ENCODE measurements around the gene CDHR3. TPM values are rescaled to one million over a fixed set of nuclear protein-coding genes. Genes with fewer than 3 reads are reported as not detected.

CDHR3 gene
- total and polyA plus RNA-seq, 5 donors from 2014 or later: 5.6 to 38.2 (median 8.5) TPM

DNA sequence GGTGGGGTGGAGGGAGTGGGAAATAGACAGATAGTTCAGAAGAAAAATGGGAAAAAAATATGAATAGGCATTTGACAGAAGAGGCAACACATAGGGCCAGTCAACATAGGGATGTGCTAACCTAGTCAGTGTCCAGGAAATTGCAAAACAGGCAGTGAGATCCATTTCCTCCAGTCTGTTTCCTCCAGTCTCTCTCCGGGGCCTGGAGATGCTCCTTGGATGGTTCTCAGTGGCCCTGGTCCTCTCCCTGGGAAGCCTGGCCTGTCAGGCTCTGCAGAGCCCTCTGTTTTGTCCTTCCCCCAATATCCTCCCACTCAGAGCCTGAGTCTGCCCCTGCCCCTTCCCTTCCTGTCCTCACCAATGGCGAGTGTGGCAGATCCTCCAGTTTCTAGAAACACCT, 96.5 kb downstream of the CDHR3 start:
- Histone ChIP-seq H3K27me3 (ENCODE audit: control insufficient read depth, insufficient read depth, low read length) (no peaks in the 10 kb centered on the region), H3K27ac (ENCODE audit: insufficient read depth, low read length, poor library complexity, severe bottlenecking) (no peak overlapping the region), H3K4me3 (ENCODE audit: low read depth, low read length) (no peak overlapping the region), H3K36me3 (ENCODE audit: control insufficient read depth, insufficient read depth, low read length) (no peaks in the 10 kb centered on the region), H3K9me3 (ENCODE audit: control insufficient read depth in 2 of 2, low read length in 2 of 2) (no peaks in the 10 kb centered on the region), H3K4me1 (ENCODE audit: control insufficient read depth, insufficient read depth, low read length, poor library complexity, severe bottlenecking) (peaks cover 11% of the 10 kb centered on the region)
- Mint-ChIP-seq H3K9me3 (no peaks in the 10 kb centered on the region), H3K27me3 (peaks cover 6% of the 10 kb centered on the region), H3K4me3 (no peak overlapping the region), H3K4me1 (peaks cover 0 to 39% (median 16%) of the 10 kb centered on the region in 4 donors), H3K36me3 (no peaks in the 10 kb centered on the region), H3K27ac (peak overlapping the region in 1 of 3 donors; percentile 56)
- DNase-seq (no peak), ATAC-seq (ENCODE audit: low read depth in 2 of 2) (no peak)

DNA sequence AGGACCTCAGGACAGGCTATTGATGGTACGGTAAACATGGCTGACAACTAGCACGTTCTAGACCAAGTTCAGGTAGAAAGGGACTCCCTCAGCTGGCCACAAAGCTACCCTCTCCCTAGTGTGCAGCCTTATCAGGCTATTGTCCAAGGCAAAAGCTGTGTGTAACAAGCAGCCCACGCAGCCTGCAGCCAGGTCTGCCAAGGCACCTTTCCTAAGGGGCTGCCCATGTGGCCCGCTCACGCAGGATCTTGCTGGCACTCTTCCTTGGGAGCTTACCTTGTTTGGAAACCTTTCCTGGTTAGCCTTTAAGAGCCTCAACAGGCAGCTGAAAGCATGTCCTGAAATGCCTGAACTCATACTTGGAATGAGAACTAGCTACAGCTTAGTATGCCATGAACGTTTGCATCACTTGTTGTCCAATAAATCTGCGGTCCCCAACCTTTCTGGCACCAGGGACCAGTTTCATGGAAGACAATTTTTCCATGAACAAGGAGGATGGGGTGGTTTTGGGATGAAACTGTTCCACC, 97.4 kb downstream of the CDHR3 start:
- no peaks in the 10 kb centered on the region for H3K9me3 Mint-ChIP-seq
- no peak overlapping the region for H3K27ac Mint-ChIP-seq
- peaks cover 11% of the 10 kb centered on the region for H3K4me1 ChIP-seq (ENCODE audit: control insufficient read depth, insufficient read depth, low read length, poor library complexity, severe bottlenecking)

DNA sequence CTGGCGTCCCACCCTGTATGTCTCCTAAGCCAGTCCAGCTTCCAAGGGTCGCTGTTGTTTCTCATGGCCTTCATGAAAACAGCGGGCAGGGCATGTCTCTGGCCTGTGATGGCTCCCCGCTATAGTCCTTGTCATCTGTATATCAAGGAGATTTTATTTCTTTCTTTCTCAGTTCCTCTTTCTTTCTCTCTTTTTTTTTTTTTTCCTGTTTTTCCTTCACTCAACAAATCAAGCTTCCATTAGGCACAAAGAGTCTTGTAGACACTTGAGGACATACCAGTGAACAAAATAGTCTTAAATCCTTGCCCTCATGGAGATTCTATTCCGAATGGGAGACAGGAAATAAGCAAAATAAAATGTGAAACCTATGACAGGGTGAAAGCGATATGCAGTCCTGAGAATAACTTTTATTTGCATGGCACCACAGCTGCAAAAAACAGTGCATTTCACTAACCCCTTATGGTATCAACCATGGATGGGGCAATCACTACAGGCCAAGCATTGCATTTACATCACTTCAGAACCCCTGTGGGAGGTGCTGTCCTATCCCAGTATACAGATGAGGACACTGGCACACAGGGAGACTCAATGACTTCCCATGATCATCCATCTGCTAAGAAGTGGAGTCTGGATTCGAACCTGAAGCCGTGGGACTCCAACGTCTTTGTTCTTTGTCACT, 98.4 kb downstream of the CDHR3 start:
- ATAC-seq (ENCODE audit: low read depth in 2 of 2): no peak
- Mint-ChIP-seq H3K27ac (no peak overlapping the region), H3K4me3 (no peak overlapping the region), H3K27me3 (peaks cover 6% of the 10 kb centered on the region), H3K9me3 (no peaks in the 10 kb centered on the region), H3K4me1 (peaks cover 0 to 39% (median 16%) of the 10 kb centered on the region in 4 donors), H3K36me3 (no peaks in the 10 kb centered on the region)
- no peaks in the 10 kb centered on the region for H3K36me3 ChIP-seq (ENCODE audit: control insufficient read depth, insufficient read depth, low read length)
- peaks cover 11% of the 10 kb centered on the region for H3K4me1 ChIP-seq (ENCODE audit: control insufficient read depth, insufficient read depth, low read length, poor library complexity, severe bottlenecking)
- H3K27ac ChIP-seq (ENCODE audit: insufficient read depth, low read length, poor library complexity, severe bottlenecking): no peak overlapping the region
- no peaks in the 10 kb centered on the region for H3K27me3 ChIP-seq (ENCODE audit: control insufficient read depth, insufficient read depth, low read length)
- no peaks in the 10 kb centered on the region for H3K9me3 ChIP-seq (ENCODE audit: control insufficient read depth in 2 of 2, low read length in 2 of 2)
- DNase-seq: no peak
- H3K4me3 ChIP-seq (ENCODE audit: low read depth, low read length): no peak overlapping the region

More for the DNA sequence above, 97.4 kb downstream of the CDHR3 start:
- no peak for ATAC-seq (ENCODE audit: low read depth in 2 of 2)
- H3K27me3 Mint-ChIP-seq: peaks cover 6% of the 10 kb centered on the region
- Histone ChIP-seq H3K36me3 (ENCODE audit: control insufficient read depth, insufficient read depth, low read length) (no peaks in the 10 kb centered on the region), H3K27me3 (ENCODE audit: control insufficient read depth, insufficient read depth, low read length) (no peaks in the 10 kb centered on the region), H3K4me3 (ENCODE audit: low read depth, low read length) (no peak overlapping the region), H3K27ac (ENCODE audit: insufficient read depth, low read length, poor library complexity, severe bottlenecking) (no peak overlapping the region), H3K9me3 (ENCODE audit: control insufficient read depth in 2 of 2, low read length in 2 of 2) (no peaks in the 10 kb centered on the region)
- no peak overlapping the region for H3K4me3 Mint-ChIP-seq
- peaks cover 0 to 39% (median 16%) of the 10 kb centered on the region in 4 donors for H3K4me1 Mint-ChIP-seq
- no peaks in the 10 kb centered on the region for H3K36me3 Mint-ChIP-seq
- DNase-seq: no peak

DNA sequence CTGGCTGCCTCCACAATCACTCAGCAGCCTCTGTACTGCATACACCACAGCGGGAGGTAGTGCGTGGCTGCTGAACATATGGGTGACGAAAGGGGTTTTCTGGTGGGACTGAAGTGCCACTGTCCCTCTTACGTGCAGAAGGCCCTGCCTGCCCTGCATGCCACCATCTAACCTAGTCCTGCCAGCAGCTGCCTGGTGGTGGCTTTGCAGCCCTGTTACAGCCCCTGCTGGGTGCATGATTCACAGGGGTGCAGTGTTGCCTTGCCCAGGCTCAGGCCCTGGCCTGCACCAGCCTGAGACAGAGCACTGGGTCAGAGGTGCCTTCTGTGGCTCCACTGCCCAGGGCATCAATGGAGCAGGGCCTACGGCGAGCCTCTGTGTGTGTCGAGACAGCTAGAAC, 98.9 kb downstream of the CDHR3 start:
- Histone ChIP-seq H3K4me1 (ENCODE audit: control insufficient read depth, insufficient read depth, low read length, poor library complexity, severe bottlenecking) (peaks cover 11% of the 10 kb centered on the region), H3K36me3 (ENCODE audit: control insufficient read depth, insufficient read depth, low read length) (no peaks in the 10 kb centered on the region), H3K4me3 (ENCODE audit: low read depth, low read length) (no peak overlapping the region), H3K27ac (ENCODE audit: insufficient read depth, low read length, poor library complexity, severe bottlenecking) (no peak overlapping the region), H3K9me3 (ENCODE audit: control insufficient read depth in 2 of 2, low read length in 2 of 2) (no peaks in the 10 kb centered on the region), H3K27me3 (ENCODE audit: control insufficient read depth, insufficient read depth, low read length) (no peaks in the 10 kb centered on the region)
- Mint-ChIP-seq H3K4me1 (peaks cover 0 to 35% (median 14%) of the 10 kb centered on the region in 4 donors), H3K27me3 (peaks cover 2% of the 10 kb centered on the region), H3K9me3 (no peaks in the 10 kb centered on the region), H3K27ac (peak overlapping the region in 1 of 3 donors; percentile 16), H3K4me3 (no peak overlapping the region), H3K36me3 (no peaks in the 10 kb centered on the region)
- no peak for ATAC-seq (ENCODE audit: low read depth in 2 of 2)
- no peak for DNase-seq

DNA sequence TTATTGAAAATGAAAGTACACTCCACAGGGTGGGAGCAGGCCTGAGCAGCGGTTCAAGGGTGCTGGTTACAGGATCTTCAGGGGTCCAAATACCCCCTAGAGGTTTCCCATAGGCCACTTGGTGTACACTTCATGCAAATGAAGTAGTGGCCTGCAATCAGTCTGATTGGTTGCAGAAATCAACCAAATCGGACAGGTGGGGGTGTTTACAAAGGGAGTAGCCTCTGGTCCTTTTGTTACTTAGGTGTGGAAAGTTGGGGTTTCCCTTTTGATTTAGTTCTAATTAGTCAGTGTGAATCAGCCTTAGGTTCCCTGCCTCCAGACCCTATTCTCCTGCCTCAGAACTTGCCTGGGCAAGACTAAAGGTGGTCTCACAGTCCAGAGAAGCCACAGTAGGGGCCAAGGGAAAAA, 99.5 kb downstream of the CDHR3 start:
- no peak overlapping the region for H3K27ac ChIP-seq (ENCODE audit: insufficient read depth, low read length, poor library complexity, severe bottlenecking)
- H3K27me3 ChIP-seq (ENCODE audit: control insufficient read depth, insufficient read depth, low read length): no peaks in the 10 kb centered on the region
- no peaks in the 10 kb centered on the region for H3K36me3 ChIP-seq (ENCODE audit: control insufficient read depth, insufficient read depth, low read length)
- H3K4me3 Mint-ChIP-seq: no peak overlapping the region
- peaks cover 0 to 30% (median 12%) of the 10 kb centered on the region in 4 donors for H3K4me1 Mint-ChIP-seq
- ATAC-seq (ENCODE audit: low read depth in 2 of 2) (no peak), DNase-seq (no peak)
- no peaks in the 10 kb centered on the region for H3K27me3 Mint-ChIP-seq
- no peaks in the 10 kb centered on the region for H3K36me3 Mint-ChIP-seq
- H3K9me3 Mint-ChIP-seq: no peaks in the 10 kb centered on the region
- peak overlapping the region in 1 of 3 donors; percentile 16 for H3K27ac Mint-ChIP-seq
- peaks cover 11% of the 10 kb centered on the region for H3K4me1 ChIP-seq (ENCODE audit: control insufficient read depth, insufficient read depth, low read length, poor library complexity, severe bottlenecking)
- H3K9me3 ChIP-seq (ENCODE audit: control insufficient read depth in 2 of 2, low read length in 2 of 2): no peaks in the 10 kb centered on the region
- H3K4me3 ChIP-seq (ENCODE audit: low read depth, low read length): no peak overlapping the region

DNA sequence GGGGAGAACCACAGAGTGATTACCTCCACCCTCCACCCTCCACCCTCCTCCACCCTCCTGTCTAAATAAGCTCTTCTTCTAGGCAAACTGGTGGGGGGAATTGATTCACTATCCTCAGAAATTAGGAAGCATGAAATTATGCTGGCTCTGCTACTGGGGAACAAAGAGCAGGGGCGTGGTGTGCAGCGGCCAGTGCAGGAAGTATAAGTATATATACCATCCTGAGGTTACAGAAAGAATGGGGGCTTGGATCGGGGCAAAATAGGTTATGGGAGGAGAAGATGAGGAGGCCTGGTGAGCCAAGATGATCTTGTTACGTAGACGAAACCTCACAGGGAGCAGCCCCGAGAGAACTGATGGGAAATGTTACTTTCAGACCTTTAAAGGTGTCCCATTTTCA, 100.0 kb downstream of the CDHR3 start:
- no peak for DNase-seq
- Histone ChIP-seq H3K27me3 (ENCODE audit: control insufficient read depth, insufficient read depth, low read length) (no peaks in the 10 kb centered on the region), H3K27ac (ENCODE audit: insufficient read depth, low read length, poor library complexity, severe bottlenecking) (no peak overlapping the region), H3K9me3 (ENCODE audit: control insufficient read depth in 2 of 2, low read length in 2 of 2) (no peaks in the 10 kb centered on the region), H3K4me1 (ENCODE audit: control insufficient read depth, insufficient read depth, low read length, poor library complexity, severe bottlenecking) (peaks cover 7% of the 10 kb centered on the region), H3K36me3 (ENCODE audit: control insufficient read depth, insufficient read depth, low read length) (no peaks in the 10 kb centered on the region), H3K4me3 (ENCODE audit: low read depth, low read length) (no peak overlapping the region)
- H3K4me3 Mint-ChIP-seq: no peak overlapping the region
- H3K27ac Mint-ChIP-seq: no peak overlapping the region
- H3K9me3 Mint-ChIP-seq: no peaks in the 10 kb centered on the region
- ATAC-seq (ENCODE audit: low read depth in 2 of 2): no peak
- H3K4me1 Mint-ChIP-seq: peaks cover 0 to 25% (median 8%) of the 10 kb centered on the region in 4 donors
- H3K36me3 Mint-ChIP-seq: no peaks in the 10 kb centered on the region
- H3K27me3 Mint-ChIP-seq: no peaks in the 10 kb centered on the region

DNA sequence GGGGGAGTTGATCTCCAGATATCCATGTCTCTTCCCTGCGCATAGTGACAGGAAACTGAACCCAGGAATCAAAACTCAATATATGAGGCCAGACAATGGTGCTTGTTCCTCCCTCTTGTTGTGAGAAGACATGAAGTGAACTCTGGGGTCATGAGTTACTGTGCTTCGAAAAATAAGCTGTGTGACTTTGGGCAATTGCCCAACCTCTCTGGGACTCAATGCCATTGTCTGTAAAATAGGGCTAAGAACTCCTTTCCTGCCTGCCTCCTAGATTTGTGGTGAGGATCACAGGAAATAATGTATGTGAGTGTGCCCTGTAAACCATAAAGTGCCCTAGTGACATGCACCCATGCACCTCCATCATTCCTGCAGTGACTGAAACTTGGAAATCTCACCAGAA, 100.6 kb downstream of the CDHR3 start:
- H3K27me3 Mint-ChIP-seq: no peaks in the 10 kb centered on the region
- DNase-seq: no peak
- no peak overlapping the region for H3K27ac Mint-ChIP-seq
- H3K4me3 Mint-ChIP-seq: no peak overlapping the region
- peaks cover 0 to 24% (median 6%) of the 10 kb centered on the region in 4 donors for H3K4me1 Mint-ChIP-seq
- Histone ChIP-seq H3K9me3 (ENCODE audit: control insufficient read depth in 2 of 2, low read length in 2 of 2) (no peaks in the 10 kb centered on the region), H3K4me1 (ENCODE audit: control insufficient read depth, insufficient read depth, low read length, poor library complexity, severe bottlenecking) (peaks cover under 1% of the 10 kb centered on the region), H3K4me3 (ENCODE audit: low read depth, low read length) (no peak overlapping the region), H3K27ac (ENCODE audit: insufficient read depth, low read length, poor library complexity, severe bottlenecking) (no peak overlapping the region), H3K36me3 (ENCODE audit: control insufficient read depth, insufficient read depth, low read length) (no peaks in the 10 kb centered on the region), H3K27me3 (ENCODE audit: control insufficient read depth, insufficient read depth, low read length) (no peaks in the 10 kb centered on the region)
- no peak for ATAC-seq (ENCODE audit: low read depth in 2 of 2)
- H3K36me3 Mint-ChIP-seq: no peaks in the 10 kb centered on the region
- no peaks in the 10 kb centered on the region for H3K9me3 Mint-ChIP-seq

DNA sequence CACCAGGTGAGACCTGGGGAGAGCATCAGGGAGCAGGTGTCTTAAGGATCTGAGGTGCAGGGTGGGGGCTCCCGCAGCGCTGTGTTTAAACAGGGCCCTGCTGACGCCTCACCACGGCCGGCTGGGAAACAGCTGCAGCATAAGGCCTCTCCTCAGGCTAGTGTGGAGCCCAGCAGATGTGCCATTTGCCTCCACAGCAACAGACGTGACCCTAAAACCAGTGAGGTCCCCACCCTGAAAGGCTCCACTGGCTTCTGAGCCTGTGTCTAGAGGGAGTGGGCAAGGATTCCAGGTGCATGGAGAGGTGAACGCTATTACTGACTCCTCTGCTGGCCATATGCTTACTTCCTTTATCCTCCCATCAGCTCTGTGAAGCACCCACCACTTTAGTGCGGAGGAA, 101.3 kb downstream of the CDHR3 start:
- H3K4me1 Mint-ChIP-seq: peaks cover 2 to 22% (median 6%) of the 10 kb centered on the region in 4 donors
- no peaks in the 10 kb centered on the region for H3K4me1 ChIP-seq (ENCODE audit: control insufficient read depth, insufficient read depth, low read length, poor library complexity, severe bottlenecking)
- no peaks in the 10 kb centered on the region for H3K9me3 ChIP-seq (ENCODE audit: control insufficient read depth in 2 of 2, low read length in 2 of 2)
- ATAC-seq (ENCODE audit: low read depth in 2 of 2) (no peak), DNase-seq (no peak)
- H3K4me3 ChIP-seq (ENCODE audit: low read depth, low read length): no peak overlapping the region
- H3K36me3 Mint-ChIP-seq: no peaks in the 10 kb centered on the region
- H3K27ac ChIP-seq (ENCODE audit: insufficient read depth, low read length, poor library complexity, severe bottlenecking): no peak overlapping the region
- no peaks in the 10 kb centered on the region for H3K27me3 ChIP-seq (ENCODE audit: control insufficient read depth, insufficient read depth, low read length)
- H3K36me3 ChIP-seq (ENCODE audit: control insufficient read depth, insufficient read depth, low read length): no peaks in the 10 kb centered on the region
- H3K27ac Mint-ChIP-seq: peak overlapping the region in 1 of 3 donors; percentile 62
- H3K4me3 Mint-ChIP-seq: no peak overlapping the region
- no peaks in the 10 kb centered on the region for H3K9me3 Mint-ChIP-seq
- no peaks in the 10 kb centered on the region for H3K27me3 Mint-ChIP-seq
